Pancreas (tissue), 10 donors: Measurements from ENCODE around the gene SEC22A. TPM values are rescaled to one million over a fixed set of nuclear protein-coding genes. Genes with fewer than 3 reads are reported as not detected.

Experiments used
- ATAC-seq, 4 donors: fragments of 200-7000 bp; cut with Tn5 transposase; one replicate each; pipeline versions ENCODE4 v1.8.0 to v1.9.1; 2020; ENCODE audit warnings: mild to moderate bottlenecking in 4 of 4, moderate library complexity in 4 of 4
- DNase-seq, 6 donors: peaks; one replicate each; pipeline ENCODE4 v3.0.0-alpha.2; 2020
- FAIRE-seq: peaks from 2 replicates; lab custom pipeline; 2012; peaks lifted over from hg19 to GRCh38; lab: Jason Lieb, UNC
- H3K27ac ChIP-seq, 4 donors: fragments of 200-600 bp; sonication (generic); 1 replicate in 3 of 4; 2 replicates in 1 of 4; pipeline versions ENCODE4 v1.5.0 to v1.8.0; 2020
- H3K27me3 ChIP-seq, 4 donors: fragments of 200-600 bp; one replicate each; pipeline ENCODE4 v1.8.0; 2021
- H3K36me3 ChIP-seq, 3 donors: fragments of 200-600 bp; sonication (generic) in 1 of 3; one replicate each; pipeline versions ENCODE4 v1.5.0 to v1.8.0; 2020 to 2021
- H3K4me1 ChIP-seq, 3 donors: fragments of 200-600 bp; one replicate each; pipeline ENCODE4 v1.8.0; 2021
- H3K4me3 ChIP-seq, 4 donors: fragments of 200-600 bp; sonication (generic) in 2 of 4; one replicate each; pipeline versions ENCODE4 v1.5.0 to v1.8.0; 2020 to 2021
- H3K9me3 ChIP-seq, 4 donors: fragments of 200-600 bp; one replicate each; pipeline ENCODE4 v1.8.0; 2021
- CTCF ChIP-seq, 4 donors: fragments of 200-600 bp; sonication (generic) in 3 of 4; IDR thresholded peaks; one replicate each; pipeline versions ENCODE4 v1.5.0 to v1.8.0; 2021; ENCODE audit warnings: antibody characterized with exemption in 4 of 4
- WGBS, 2 donors: extraction: QIAGEN DNeasy Blood & Tissue Kit; methylation state at CpG; one replicate each; pipeline ENCODE4 v1.1.7; 2013; 5-methylcytosine and 5-hydroxymethylcytosine counted together
- intact Hi-C, 3 donors: fragments of 100-400 bp; cut with DNase I; formaldehyde crosslinking; loops; one replicate each; pipeline versions ENCODE4 v1.11.1 to v1.14.2; 2022
- polyA plus RNA-seq, 2 donors: library from polyadenylated mRNA; stranded (reverse); fragments of 200-250 nt; gene quantifications; one replicate each; pipeline ENCODE4 v1.2.3, GENCODE V29; 2013
- total RNA-seq, 6 donors: library from RNA; stranded (reverse); fragmentation: NEBNext Ultra II Directional in 4 of 6; extraction: Animal tissue kit (Norgen Biotek cat#: 25700) in 4 of 6; gene quantifications; one replicate each; pipeline versions ENCODE4 v1.2.1 to v1.2.4, GENCODE V29; 2021 to 2023
- donor health status: healthy with polysubstance abuse.
- donor health status: DM: no; HTN: no; CAD: no; lungs with moderate emphysema.
- donor health status: DM: no; HTN: no; CAD: no.
- donor health status: control.
- donor health status: control.
- donor health status: Bipolar disorder and iron deficiency.
- donor health status: DM: yes; HTN: yes; CAD: no.
- donor health status: DM: no; HTN: no; CAD: no.
- donor health status: DM: no; HTN: no; CAD: no.
- donor health status: DM: yes; HTN: yes; CAD: no.

Gene SEC22A
- total and polyA plus RNA-seq, 8 donors = 3.3 to 12.5 (median 7.2) TPM

- FAIRE-seq (no peak), DNase-seq (peak in 2 of 6 donors; percentile 3 to 32), ATAC-seq (no peak)
- Histone ChIP-seq H3K4me1 (no peaks in the 10 kb centered on the region), H3K36me3 (peaks cover 0 to 8% (median 0%) of the 10 kb centered on the region in 3 donors), H3K9me3 (no peaks in the 10 kb centered on the region), H3K27me3 (no peaks in the 10 kb centered on the region), H3K4me3 (no peak overlapping the region), H3K27ac (no peak overlapping the region)
- 60 to 82% methylated on average over 3 to 4 of the region's 4 CpGs for WGBS, 2 donors
- TF ChIP-seq CTCF (IDR thresholded peaks at IDR 0.05) = no peak
- intact Hi-C loops = no loop called here
Measured at GRCh38 chr3:123285931-123286307, 84.2 kb downstream of the SEC22A start.

GRCh38 chr3:123286308-123287023, 84.7 kb downstream of the SEC22A start:
- Histone ChIP-seq H3K27me3 (no peaks in the 10 kb centered on the region), H3K27ac (no peak overlapping the region), H3K36me3 (peaks cover 0 to 8% (median 0%) of the 10 kb centered on the region in 3 donors), H3K4me1 (no peaks in the 10 kb centered on the region), H3K9me3 (no peaks in the 10 kb centered on the region), H3K4me3 (no peak overlapping the region)
- intact Hi-C loops = no loop called here
- peak; percentile 35 to 58 (median 42) for TF ChIP-seq CTCF (IDR thresholded peaks at IDR 0.05)
- peak; percentile 57 to 93 (median 76) for ATAC-seq
- peak in 5 of 6 donors; percentile 25 to 59 (median 50) for DNase-seq
- no peak for FAIRE-seq
- WGBS, 2 donors = 73 to 82% methylated on average over 16 of the region's 16 CpGs

- TF ChIP-seq CTCF (IDR thresholded peaks at IDR 0.05) = no peak
- intact Hi-C loops = no loop called here
- DNase-seq = no peak
- 83 to 91% methylated on average over 14 of the region's 14 CpGs for WGBS, 2 donors
- no peak overlapping the region for H3K4me3 ChIP-seq
- peaks cover 0 to 8% (median 0%) of the 10 kb centered on the region in 3 donors for H3K36me3 ChIP-seq
- no peaks in the 10 kb centered on the region for H3K27me3 ChIP-seq
- FAIRE-seq = no peak
- ATAC-seq = no peak
- no peaks in the 10 kb centered on the region for H3K9me3 ChIP-seq
- H3K27ac ChIP-seq = no peak overlapping the region
- no peaks in the 10 kb centered on the region for H3K4me1 ChIP-seq
Measured at GRCh38 chr3:123287051-123287961, 85.6 kb downstream of the SEC22A start.

- Histone ChIP-seq H3K27ac (no peak overlapping the region), H3K4me3 (no peak overlapping the region), H3K36me3 (peaks cover 0 to 8% (median 0%) of the 10 kb centered on the region in 3 donors), H3K4me1 (no peaks in the 10 kb centered on the region), H3K9me3 (no peaks in the 10 kb centered on the region), H3K27me3 (no peaks in the 10 kb centered on the region)
- intact Hi-C loops = no loop called here
- DNase-seq (no peak), ATAC-seq (no peak), FAIRE-seq (no peak)
- no peak for TF ChIP-seq CTCF (IDR thresholded peaks at IDR 0.05)
- 69 to 81% methylated on average over 6 of the region's 6 CpGs for WGBS, 2 donors
Measured at GRCh38 chr3:123287962-123288302, 86.2 kb downstream of the SEC22A start.
